ENCODE measurements around the gene DSG3.

The DSG3 gene, protein sequence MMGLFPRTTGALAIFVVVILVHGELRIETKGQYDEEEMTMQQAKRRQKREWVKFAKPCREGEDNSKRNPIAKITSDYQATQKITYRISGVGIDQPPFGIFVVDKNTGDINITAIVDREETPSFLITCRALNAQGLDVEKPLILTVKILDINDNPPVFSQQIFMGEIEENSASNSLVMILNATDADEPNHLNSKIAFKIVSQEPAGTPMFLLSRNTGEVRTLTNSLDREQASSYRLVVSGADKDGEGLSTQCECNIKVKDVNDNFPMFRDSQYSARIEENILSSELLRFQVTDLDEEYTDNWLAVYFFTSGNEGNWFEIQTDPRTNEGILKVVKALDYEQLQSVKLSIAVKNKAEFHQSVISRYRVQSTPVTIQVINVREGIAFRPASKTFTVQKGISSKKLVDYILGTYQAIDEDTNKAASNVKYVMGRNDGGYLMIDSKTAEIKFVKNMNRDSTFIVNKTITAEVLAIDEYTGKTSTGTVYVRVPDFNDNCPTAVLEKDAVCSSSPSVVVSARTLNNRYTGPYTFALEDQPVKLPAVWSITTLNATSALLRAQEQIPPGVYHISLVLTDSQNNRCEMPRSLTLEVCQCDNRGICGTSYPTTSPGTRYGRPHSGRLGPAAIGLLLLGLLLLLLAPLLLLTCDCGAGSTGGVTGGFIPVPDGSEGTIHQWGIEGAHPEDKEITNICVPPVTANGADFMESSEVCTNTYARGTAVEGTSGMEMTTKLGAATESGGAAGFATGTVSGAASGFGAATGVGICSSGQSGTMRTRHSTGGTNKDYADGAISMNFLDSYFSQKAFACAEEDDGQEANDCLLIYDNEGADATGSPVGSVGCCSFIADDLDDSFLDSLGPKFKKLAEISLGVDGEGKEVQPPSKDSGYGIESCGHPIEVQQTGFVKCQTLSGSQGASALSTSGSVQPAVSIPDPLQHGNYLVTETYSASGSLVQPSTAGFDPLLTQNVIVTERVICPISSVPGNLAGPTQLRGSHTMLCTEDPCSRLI

DNA sequence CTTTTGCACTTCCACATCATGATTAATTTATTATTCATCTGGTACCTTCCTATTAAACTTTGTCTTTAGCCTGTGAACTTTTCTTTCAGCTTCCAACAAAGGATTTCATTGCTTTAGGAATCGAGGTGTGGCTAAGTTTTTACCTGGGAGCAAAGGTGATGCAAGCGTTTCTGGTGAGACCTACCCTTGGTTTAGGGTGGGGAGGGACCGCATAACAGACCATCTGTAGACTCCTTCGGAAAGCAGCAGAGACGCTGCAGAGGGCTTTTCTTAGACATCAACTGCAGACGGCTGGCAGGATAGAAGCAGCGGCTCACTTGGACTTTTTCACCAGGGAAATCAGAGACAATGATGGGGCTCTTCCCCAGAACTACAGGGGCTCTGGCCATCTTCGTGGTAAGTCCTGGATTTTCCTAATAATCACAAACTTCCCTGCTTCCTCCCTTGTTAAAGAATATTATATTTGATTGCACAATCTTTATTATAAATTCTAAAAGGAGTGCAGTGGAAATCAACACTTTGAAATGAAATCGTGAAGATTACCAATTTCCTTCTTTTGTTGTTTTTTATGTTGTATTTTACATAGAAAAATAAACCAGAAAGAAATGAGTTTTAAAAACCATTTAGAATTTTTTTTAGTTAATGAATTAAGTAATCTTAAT is at the start of gene DSG3:
Gene DSG3, plus strand, starts transcription at position 212 of the 662 bp plus-strand sequence. Its CDS starts 137 bp downstream, at position 349.
- DNase-seq (ENCODE audit: low read depth, low spot score): no peak

DNA sequence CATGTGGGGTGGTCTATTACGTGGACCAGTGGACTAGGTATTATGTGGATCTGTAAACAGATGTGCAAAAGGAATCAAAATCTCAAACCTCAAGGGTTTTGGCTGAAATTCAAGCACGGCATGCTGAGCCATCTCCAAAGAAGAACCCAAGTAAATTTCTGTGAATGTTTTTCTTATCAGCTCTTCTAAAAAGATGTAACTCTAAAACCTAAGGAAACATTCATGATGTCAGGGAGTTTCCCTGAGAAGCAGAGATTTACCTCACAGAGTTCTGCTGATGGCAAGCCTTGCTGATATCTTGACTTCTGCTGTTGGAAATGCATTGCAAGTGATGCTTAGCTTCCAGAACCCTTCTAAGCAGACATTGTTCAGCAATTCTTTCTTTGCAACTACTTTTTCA is 49.4 kb upstream of the DSG3 start:
- no peak for DNase-seq (ENCODE audit: low read depth, low spot score)

DNA sequence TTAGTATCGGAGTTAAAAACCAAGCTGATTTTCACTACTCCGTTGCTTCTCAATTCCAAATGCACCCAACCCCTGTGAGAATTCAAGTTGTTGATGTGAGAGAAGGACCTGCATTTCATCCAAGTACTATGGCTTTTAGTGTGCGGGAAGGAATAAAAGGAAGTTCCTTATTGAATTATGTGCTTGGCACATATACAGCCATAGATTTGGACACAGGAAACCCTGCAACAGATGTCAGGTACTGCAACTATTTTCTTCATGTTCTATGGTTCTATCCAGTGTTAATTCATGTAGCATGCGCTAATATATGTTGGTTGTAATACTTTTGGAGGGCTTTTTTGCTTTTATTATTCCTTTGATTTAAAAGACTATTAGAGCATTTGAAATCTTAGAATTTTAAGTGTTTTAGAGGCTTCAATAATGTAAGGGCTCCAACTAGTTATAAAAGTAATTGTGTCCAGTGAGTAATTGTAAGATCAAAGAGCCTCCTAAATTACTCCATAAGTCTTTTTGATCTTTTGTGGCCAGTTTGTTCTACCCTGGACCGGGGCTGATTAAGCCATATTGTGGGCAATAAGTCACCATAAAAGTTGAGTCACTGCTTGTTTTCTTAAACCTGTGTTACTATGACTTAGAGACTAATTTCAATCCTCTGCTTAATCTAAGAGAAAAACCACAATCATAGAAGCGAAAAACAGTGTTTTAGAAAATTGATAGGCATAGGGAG is 48.1 kb upstream of the DSG3 start:
- DNase-seq (ENCODE audit: low read depth, low spot score): peak; percentile 73

DNA sequence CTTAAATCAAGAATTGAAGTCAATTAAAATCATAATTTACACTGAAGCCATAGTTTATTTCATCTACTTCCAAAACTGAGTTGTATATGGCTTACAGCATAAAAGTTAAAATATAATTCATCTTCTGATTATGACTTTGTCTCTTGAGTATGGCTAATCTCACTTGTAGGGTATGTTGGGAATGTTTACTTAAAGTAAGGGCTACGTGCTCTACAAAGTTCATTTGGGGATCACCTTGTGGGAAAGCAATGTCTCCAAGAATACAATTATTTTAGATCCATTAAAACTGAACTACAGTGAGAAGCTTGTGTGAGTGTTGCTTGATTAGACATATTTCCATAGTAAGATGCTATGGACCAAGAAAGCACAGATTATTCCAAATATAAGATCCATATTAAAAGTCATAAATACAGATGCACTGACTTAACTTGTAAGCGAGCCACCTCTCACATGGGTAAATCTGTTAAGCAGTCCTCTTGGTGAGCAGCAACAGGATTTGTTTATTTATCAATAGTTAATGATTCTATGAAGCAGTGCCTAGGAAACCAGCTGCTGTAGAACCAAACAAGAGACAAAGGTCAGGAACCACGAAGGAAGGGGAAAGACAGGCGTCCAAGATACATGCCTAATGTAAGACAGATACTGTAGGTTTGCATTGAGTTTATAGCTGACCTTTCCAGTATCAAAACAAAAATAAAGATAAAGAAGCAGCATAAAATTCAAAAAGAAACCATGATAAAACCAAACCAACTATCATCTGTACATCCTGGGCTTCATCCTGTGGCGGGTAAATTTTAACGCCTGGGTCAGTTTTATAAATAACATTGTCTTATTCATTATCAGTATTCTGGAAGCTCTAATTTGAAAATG is 46.1 kb upstream of the DSG3 start:
- no peak for DNase-seq (ENCODE audit: low read depth, low spot score)

DNA sequence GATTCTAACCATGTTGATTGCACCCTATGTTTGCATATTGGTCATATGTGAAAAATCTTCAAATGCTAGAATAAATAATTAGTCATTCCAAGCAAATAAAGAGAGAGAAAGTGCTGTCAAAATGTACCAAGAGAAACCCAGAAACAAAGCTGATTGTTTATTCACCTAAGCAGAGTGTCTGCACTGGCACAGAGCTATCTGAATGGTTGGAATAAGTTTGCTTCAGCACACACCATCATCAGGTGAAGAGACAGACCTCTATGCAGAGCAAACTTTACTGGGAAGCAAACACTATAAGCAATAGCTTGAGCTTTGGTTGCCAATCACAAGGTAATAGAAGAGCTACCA is 45.5 kb upstream of the DSG3 start:
- DNase-seq (ENCODE audit: low read depth, low spot score): no peak

DNA sequence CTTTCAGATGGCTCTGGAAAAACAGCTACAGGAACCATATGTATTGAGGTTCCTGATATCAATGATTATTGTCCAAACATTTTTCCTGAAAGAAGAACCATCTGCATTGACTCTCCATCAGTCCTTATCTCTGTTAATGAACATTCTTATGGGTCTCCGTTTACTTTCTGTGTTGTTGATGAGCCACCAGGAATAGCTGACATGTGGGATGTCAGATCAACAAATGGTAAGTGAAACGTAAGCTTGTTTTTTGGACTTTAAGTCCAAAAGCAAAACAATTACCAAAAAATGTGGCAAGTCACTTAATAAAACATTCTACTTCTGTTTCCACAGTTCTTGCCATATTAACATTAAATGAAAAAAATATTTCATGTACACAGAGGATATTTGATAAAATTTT is 44.1 kb upstream of the DSG3 start:
- no peak for DNase-seq (ENCODE audit: low read depth, low spot score)

DNA sequence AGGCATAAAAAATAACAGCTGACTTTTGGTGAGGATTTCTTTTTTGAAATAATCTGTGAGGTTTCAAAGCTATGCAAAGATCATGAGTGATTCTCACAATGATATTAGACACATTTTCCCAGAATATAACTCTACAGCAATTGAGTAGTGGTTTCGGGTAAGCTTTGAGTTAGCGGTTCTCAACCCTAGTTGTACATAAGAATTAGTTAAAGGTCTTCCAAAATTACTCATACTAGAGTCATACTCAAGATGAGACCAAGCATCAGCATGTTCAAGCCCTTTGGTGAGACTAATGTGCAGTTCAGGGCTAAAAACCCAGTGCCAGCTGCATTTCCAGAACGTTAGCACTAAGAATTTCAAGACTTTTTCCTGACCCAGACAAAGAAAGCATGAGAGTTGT is 39.9 kb upstream of the DSG3 start:
- DNase-seq (ENCODE audit: low read depth, low spot score): no peak

DNA sequence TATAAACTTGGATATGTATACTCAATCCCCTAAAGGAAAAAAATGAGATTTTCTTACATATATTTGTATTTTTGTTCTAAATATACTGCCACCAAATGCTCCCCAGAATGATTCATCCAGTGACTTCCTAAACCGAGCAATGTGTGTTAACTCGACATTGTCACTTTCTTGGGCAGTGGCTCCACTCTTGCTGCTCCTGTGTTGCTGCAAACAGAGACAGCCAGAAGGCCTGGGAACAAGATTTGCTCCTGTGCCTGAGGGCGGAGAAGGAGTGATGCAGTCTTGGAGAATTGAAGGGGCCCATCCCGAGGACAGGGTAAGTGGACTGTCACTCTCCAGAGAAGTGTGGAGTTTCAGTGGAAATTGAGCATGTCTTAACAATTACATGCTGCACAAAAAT is 38.3 kb upstream of the DSG3 start:
- DNase-seq (ENCODE audit: low read depth, low spot score): no peak

DNA sequence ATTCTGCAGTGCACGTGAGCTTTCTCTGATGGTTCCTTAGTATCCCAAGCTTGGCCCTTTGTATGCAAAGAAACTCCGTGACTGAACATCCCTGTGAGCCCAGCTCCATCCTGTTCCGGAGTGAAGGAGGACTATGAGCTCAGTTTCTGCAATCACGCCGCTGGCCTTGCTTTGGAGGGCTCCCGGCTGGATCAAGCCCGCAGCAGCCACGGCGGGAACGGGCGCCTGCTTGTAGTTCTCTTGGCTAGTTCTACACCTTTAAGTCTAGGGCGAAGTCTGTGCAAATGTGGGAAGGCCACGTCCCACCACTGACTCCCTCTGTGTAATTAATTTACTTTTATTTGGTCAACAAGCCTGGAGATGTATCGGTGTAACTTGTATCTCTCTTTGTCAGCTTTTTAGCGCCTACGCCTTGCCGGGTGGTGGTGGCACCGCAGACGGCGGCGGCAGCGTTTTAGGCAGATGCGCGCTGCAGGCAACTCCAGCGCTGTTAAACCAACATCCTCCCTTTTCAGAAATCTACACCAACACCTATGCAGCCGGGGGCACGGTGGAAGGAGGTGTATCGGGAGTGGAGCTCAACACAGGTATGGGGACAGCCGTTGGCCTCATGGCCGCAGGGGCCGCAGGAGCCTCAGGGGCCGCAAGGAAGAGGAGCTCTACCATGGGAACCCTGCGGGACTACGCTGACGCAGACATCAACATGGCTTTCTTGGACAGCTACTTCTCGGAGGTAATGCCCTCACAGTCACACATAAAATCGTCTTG is 36.6 kb upstream of the DSG3 start:
- no peak for DNase-seq (ENCODE audit: low read depth, low spot score)

DNA sequence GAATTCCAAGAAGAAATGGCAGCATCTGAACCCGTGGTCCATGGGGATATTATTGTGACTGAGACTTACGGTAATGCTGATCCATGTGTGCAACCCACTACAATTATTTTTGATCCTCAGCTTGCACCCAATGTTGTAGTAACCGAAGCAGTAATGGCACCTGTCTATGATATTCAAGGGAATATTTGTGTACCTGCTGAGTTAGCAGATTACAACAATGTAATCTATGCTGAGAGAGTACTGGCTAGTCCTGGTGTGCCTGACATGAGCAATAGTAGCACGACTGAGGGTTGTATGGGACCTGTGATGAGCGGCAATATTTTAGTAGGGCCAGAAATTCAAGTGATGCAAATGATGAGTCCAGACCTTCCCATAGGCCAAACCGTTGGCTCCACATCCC is 34.4 kb upstream of the DSG3 start:
- DNase-seq (ENCODE audit: low read depth, low spot score): no peak

DNA sequence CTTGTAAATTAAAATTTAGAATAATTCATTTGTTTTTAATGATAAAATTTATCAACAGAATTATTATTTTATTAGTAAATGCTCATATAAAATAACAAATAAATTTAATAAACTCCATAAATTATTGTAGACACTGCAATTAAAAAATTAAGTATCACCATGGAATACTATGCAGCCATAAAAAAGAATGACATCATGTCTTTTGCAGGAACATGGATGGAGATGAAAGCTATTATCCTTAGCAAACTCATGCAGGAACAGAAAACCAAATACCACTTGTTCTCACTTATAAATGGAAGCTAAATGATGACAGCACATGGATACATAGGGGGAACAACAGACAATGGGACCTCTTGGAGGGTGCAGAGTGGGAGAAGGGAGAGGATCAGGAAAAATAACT is 29.7 kb upstream of the DSG3 start:
- no peak for DNase-seq (ENCODE audit: low read depth, low spot score)

DNA sequence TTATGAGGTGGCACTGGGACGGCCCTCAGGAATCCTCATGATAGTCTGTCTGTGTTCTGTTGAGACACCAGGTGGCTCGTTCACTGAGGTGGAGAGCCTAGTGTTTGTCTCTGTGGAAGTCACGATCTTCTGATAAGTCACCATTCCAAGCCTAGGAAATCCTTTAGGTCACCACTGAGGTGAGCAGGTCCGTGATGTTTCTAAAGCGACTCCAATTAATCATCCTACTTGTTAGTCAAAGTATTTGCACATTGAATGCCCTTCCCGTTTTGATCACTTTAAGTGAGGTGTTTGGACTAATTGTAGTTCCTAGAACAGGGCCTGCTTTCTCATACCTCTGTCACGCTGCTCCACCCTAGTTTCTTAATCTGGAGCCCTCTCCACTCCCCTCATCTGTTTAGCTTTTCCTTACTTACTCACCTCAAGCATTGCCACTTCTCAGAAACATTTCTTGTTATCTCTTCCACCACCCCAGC is 28.0 kb upstream of the DSG3 start:
- DNase-seq (ENCODE audit: low read depth, low spot score): no peak

DNA sequence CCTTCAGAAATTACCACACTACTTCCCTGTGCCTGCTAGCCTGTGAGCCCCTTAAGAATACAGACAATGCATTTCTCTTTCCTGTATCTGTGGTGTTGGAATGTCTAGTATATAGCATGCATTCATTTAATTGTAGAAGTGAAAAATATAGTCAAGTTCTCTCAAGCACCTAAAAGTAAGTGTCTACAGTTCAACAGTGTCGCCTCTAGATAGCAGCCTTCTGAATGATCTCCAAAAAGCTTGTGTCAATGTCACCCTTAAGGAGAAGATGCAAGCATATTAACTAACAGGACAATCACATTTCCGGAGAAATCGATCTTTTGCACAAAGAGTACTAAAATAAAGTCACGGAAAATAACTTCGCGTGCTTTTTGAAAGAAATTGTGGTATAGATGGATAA is 27.5 kb upstream of the DSG3 start:
- no peak for DNase-seq (ENCODE audit: low read depth, low spot score)

DNA sequence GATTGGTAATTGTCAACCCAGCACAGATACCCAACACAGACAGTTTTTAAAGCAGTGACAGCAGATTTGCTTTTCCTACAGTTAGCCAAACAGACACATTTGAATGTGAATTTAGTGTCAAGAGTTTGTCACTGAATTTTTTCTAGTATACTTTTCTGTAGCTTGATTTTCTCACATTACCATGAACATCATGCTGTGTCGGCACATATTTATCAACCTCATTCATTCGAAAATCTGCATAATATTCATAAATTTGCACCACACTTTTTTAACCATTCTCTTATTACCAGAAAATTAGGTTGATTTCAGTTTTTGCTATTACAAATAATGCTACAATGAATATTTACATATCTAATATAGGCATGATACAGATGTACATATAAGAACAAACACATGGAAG is 27.0 kb upstream of the DSG3 start:
- no peak for DNase-seq (ENCODE audit: low read depth, low spot score)

DNA sequence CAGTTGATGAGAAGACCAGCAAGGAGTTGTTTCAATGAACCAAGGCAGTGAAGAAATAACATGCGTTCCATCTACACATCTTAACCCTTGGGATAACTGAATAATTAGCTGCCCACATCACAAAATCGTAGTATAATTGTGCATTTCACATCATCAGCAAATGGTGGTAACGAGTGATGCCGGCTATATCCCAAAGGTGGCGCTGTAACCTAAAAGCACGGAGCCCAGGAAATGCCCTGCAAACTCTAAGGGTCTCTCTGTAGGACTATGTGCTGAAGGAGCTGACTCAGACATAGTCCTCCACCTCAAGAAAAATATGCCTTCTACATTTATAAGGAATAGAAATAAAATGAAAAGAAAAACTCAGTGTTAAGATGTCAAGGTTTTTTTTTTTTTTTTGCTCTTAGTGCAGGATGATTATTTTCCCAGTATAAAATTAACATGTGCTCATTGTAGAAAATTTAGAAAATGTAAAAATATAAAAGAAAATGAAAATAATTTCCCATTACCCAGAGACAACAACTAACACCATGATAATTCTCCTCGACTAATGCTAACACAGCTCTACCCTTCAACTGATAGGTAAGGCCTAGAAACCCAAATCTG is 23.1 kb upstream of the DSG3 start:
- peak; percentile 67 for DNase-seq (ENCODE audit: low read depth, low spot score)

DNA sequence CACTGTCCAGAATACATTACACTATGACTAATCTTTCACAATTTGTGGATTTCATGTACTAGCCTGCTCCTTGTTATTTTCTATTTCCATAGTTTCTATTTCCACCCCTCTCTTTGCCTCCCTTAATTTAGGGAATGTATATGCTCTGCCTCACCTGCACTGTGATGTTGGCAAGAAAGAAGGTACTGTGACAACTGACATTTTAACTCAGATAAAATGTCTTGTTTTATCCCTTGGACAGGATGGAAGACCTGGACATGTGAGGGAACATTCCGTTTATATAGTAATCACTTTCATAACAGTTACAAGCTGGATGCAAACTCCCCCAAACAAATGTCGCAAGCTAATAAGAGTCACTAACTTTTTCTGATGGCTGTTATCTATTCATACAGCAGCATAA is 21.5 kb upstream of the DSG3 start:
- no peak for DNase-seq (ENCODE audit: low read depth, low spot score)

DNA sequence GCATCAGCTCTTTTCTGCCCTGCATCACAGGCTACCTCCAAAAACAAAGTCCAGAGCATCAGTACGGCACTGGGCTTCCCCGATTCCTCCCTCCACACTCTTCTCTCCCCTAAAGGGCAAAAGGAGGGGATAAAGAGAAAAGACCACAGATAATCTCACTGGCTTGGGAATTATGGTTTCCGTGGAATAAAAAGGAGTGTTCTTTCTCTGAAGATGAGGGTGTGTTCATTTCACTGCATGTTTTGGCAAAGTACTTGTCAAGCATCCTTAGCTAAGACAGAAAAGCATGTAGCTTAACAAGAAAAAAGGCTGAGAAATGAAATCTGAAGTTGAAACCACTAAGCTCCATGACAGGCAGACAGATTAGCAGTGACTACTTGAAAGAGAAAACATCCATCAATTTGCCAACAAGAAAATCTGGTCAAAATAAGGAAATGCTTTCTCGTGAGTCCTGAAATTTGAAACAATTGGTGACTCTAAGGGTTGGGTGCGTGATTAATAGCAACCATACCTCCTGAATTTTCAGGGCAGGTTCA is 20.6 kb upstream of the DSG3 start:
- DNase-seq (ENCODE audit: low read depth, low spot score): no peak

DNA sequence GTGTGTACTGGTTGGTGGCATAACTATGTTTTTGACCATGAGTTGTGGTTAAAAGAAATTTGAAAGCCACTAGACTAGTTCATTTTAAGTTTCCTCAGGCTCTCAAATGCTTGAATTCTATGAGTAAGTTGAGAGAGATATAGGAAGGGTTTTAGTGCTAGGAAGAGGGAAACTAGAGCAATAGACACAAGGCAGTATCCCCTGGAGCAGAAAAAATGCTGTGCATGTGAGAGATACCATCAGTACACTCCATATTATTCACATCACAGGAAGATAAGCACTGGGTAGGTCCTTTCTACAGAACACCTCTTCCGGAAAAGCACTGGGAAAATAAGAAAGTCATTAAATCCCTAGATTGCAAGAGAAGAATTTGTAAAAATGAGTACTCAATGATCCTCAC is 19.3 kb upstream of the DSG3 start:
- no peak for DNase-seq (ENCODE audit: low read depth, low spot score)

DNA sequence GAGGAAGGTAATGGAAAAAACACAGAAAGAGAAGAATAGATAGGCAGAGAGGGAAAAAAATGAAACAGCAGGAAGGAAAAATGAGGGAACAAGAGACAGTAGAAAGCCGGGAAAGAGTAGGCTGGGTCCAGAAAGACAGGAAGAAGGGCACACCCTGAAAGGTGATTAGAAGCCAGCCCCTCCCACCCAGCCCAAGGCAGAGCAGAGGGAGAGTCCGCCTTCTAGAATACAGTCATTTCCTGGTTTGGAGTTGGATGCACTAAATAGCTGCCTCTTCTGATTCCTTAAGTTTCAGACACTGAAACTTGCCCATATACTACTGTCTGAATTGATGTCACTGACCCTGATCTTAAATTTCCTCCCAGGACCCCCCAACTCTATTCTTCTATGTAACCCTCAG is 17.9 kb upstream of the DSG3 start:
- DNase-seq (ENCODE audit: low read depth, low spot score): no peak

All from astrocyte of the hippocampus (primary cell).